A549 (cell line): Measurements from ENCODE around the gene KIF5A. TPM values are rescaled to one million over a fixed set of nuclear protein-coding genes. Genes with fewer than 3 reads are reported as not detected.

Experiments
- ATAC-seq, 2 experiments: fragments of 200-7000 bp in 1 of 2; fragments of >200 bp in 1 of 2; cut with Nextera tagmentation in 1 of 2; cut with Tn5 transposase in 1 of 2; 3 replicates each; pipeline versions ENCODE4 v1.8.0 to v1.9.1; 2018 to 2020; ENCODE audit warnings: mild to moderate bottlenecking in 1 of 2, moderate library complexity in 1 of 2
- CTCF ChIA-PET: fragments of 300-600 bp; sonication (Branson Sonifier 250); formaldehyde crosslinking; extraction: SDS; loops from one replicate; lab custom pipeline; 2021; ENCODE audit warnings: antibody characterized with exemption, inconsistent platforms; lab: Yijun Ruan, JAX
- POLR2A ChIA-PET: fragments of 350-600 bp; formaldehyde crosslinking; extraction: SDS; loops from one replicate; lab custom pipeline; 2021; ENCODE audit warnings: antibody characterized with exemption, inconsistent platforms; lab: Yijun Ruan, JAX
- DNase-seq, 2 experiments: peaks; one replicate each; pipeline versions ENCODE4 v3.0.0 to v3.0.0-alpha.2; 2011 to 2016; ENCODE audit warnings: low read depth in 1 of 2, low spot score in 1 of 2
- FAIRE-seq: peaks from 2 replicates; lab custom pipeline; 2011; peaks lifted over from hg19 to GRCh38; lab: Jason Lieb, UNC
- H3K27ac ChIP-seq, 2 experiments: fragments of >200 bp; sonication (Bioruptor Twin); formaldehyde crosslinking; 3 replicates each; pipeline ENCODE4 v1.5.1; 2016 to 2017
- H3K4me1 ChIP-seq: fragments of >200 bp; sonication (Bioruptor Twin); formaldehyde crosslinking; 3 replicates; pipeline ENCODE4 v1.6.1; 2016
- H3K4me2 ChIP-seq: fragments of >200 bp; sonication (Bioruptor Twin); formaldehyde crosslinking; 3 replicates; pipeline ENCODE4 v1.6.1; 2016
- H3K4me3 ChIP-seq: fragments of >200 bp; sonication (Bioruptor Twin); formaldehyde crosslinking; 3 replicates; pipeline ENCODE4 v1.5.1; 2016
- H3K9me3 ChIP-seq: fragments of >200 bp; sonication (Bioruptor Twin); formaldehyde crosslinking; 3 replicates; pipeline ENCODE4 v1.6.1; 2016
- CHD2 ChIP-seq: fragments of 150-350 bp; IDR thresholded peaks from 2 replicates; pipeline ENCODE4 v1.6.1; 2014; ENCODE audit warnings: low read length; ENCODE audit not compliant: partially characterized antibody
- CHD4 ChIP-seq: fragments of 200-600 bp; sonication (generic); IDR thresholded peaks from 2 replicates; pipeline ENCODE4 v1.6.1; 2016; ENCODE audit warnings: antibody characterized with exemption, mild to moderate bottlenecking, borderline replicate concordance
- EHF ChIP-seq: fragments of 250-450 bp; sonication (Bioruptor Pico); IDR thresholded peaks from 2 replicates; pipeline ENCODE4 v1.5.0; 2020; ENCODE audit warnings: mild to moderate bottlenecking
- EHMT2 ChIP-seq: fragments of 200-600 bp; sonication (generic); IDR thresholded peaks from 2 replicates; pipeline ENCODE4 v1.6.1; 2016; ENCODE audit warnings: antibody characterized with exemption, low read depth, mild to moderate bottlenecking, moderate library complexity
- FOXS1 ChIP-seq: fragments of 250-450 bp; sonication (Bioruptor Pico); IDR thresholded peaks from 2 replicates; pipeline ENCODE4 v1.5.0; 2020; ENCODE audit warnings: mild to moderate bottlenecking, moderate library complexity
- GATA3 ChIP-seq: IDR thresholded peaks from 2 replicates; pipeline ENCODE4 v1.6.1; 2012; ENCODE audit warnings: borderline replicate concordance
- MAFK ChIP-seq: fragments of 450-650 bp; IDR thresholded peaks from 2 replicates; pipeline ENCODE4 v1.6.1; 2014; ENCODE audit not compliant: partially characterized antibody
- NPAS2 ChIP-seq: fragments of 250-450 bp; sonication (Bioruptor Pico); IDR thresholded peaks from 2 replicates; pipeline ENCODE4 v1.8.0; 2022; ENCODE audit warnings: mild to moderate bottlenecking, moderate library complexity, borderline replicate concordance
- NR3C1 ChIP-seq: fragments of >200 bp; sonication (Bioruptor Twin); formaldehyde crosslinking; IDR thresholded peaks from 3 replicates; pipeline ENCODE4 v1.6.1; 2017
- PHF8 ChIP-seq: fragments of 200-600 bp; sonication (generic); IDR thresholded peaks from 2 replicates; pipeline ENCODE4 v1.6.1; 2016; ENCODE audit warnings: low read depth, mild to moderate bottlenecking, antibody characterized with exemption, moderate library complexity, borderline replicate concordance
- POLR2AphosphoS2 ChIP-seq: conservative IDR thresholded peaks from 2 replicates; pipeline ENCODE4 v1.6.1; 2012; ENCODE audit warnings: low read length, improper control_type of control experiment, inconsistent platforms
- RNF2 ChIP-seq: fragments of 200-600 bp; sonication (generic); IDR thresholded peaks from 2 replicates; pipeline ENCODE4 v1.6.1; 2016; ENCODE audit warnings: low read depth, mild to moderate bottlenecking, antibody characterized with exemption, moderate library complexity, borderline replicate concordance
- SMC3 ChIP-seq: fragments of >200 bp; sonication (Bioruptor Twin); formaldehyde crosslinking; IDR thresholded peaks from 3 replicates; pipeline ENCODE4 v1.6.1; 2018; ENCODE audit warnings: inconsistent platforms
- SREBF2 ChIP-seq: fragments of 450-650 bp; IDR thresholded peaks from 2 replicates; pipeline ENCODE4 v1.6.1; 2014; ENCODE audit warnings: mild to moderate bottlenecking, moderate library complexity
- TFCP2L1 ChIP-seq: fragments of 250-450 bp; sonication (Bioruptor Pico); IDR thresholded peaks from 2 replicates; pipeline ENCODE4 v1.5.0; 2021; ENCODE audit warnings: mild to moderate bottlenecking
- ZFP36 ChIP-seq: fragments of 450-650 bp; IDR thresholded peaks from 2 replicates; pipeline ENCODE4 v1.6.1; 2014; ENCODE audit warnings: borderline replicate concordance; ENCODE audit not compliant: partially characterized antibody
- WGBS: methylation state at CpG from one replicate; pipeline ENCODE4 v1.1.6; 2017; ENCODE audit errors: missing lambda C conversion rate; 5-methylcytosine and 5-hydroxymethylcytosine counted together
- polyA plus RNA-seq, 4 experiments: library from polyadenylated mRNA; depleted of rRNA in 3 of 4; stranded (reverse); fragments of >200 nt; fragmentation: RNase III in 1 of 4; extraction: RNeasy Plus Mini Kit Qiagen cat#74134 plus additional on column Dnase treatment in 1 of 4; gene quantifications; 2 replicates in 3 of 4; 3 replicates in 1 of 4; pipeline ENCODE4 v1.2.3, GENCODE V29; 2011 to 2017
- TF ChIP-seq, protein P1 (sequence below): fragments of >200 bp; sonication (Bioruptor Twin); formaldehyde crosslinking; IDR thresholded peaks from 3 replicates; pipeline ENCODE4 v1.5.1; 2016
- TF ChIP-seq, protein P2 (sequence below): fragments of 150-350 bp; IDR thresholded peaks from 2 replicates; pipeline ENCODE4 v1.6.1; 2014; ENCODE audit warnings: low read depth, mild to moderate bottlenecking, low read length
- TF ChIP-seq, protein P3 (sequence below): fragments of 450-650 bp; IDR thresholded peaks from 2 replicates; pipeline ENCODE4 v1.6.1; 2014; ENCODE audit warnings: antibody characterized with exemption
- TF ChIP-seq, protein P4 (sequence below): fragments of 250-450 bp; sonication (Bioruptor Pico); IDR thresholded peaks from 2 replicates; pipeline ENCODE4 v1.5.0; 2020; ENCODE audit warnings: low read depth, mild to moderate bottlenecking, moderate library complexity
- TF ChIP-seq, protein P5 (sequence below): fragments of 200-600 bp; sonication (generic); IDR thresholded peaks from 2 replicates; pipeline ENCODE4 v1.6.1; 2016; ENCODE audit warnings: antibody characterized with exemption, mild to moderate bottlenecking, moderate library complexity

KIF5A gene
- polyA plus RNA-seq, 2 of the 4 experiments (the other 2 are of a cell fraction): 0.61 to 0.89 TPM

DNA sequence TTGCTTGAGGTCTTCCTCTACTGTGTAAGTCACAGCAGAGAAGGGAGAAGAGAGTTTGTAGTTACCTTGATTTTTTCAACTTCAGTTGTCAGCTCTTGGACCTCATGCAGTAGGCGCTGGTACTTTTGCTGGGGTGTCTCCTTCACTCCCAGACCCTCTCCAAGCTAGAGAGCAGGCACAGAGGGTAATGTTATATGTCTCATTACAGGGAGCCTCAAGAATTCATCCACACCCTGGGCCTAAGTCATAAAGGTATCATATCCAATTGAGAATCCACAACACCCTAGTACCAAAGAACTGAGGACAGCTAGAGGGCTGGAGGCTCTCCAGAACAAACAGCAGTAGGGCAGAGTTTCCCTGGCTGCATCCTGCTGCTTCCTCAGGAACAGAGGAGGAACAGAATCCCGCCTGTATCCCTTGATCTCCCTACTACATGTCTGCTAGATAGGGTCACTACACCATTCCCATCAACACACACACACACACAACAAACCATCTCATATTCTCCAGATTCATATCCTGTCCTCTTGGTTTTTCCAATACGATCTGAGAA lies 14.8 kb upstream of the KIF5A start:
- WGBS: 90% methylated on average over 3 of the region's 3 CpGs
- no peak for FAIRE-seq
- Histone ChIP-seq H3K9me3 (no peaks in the 10 kb centered on the region), H3K27ac (no peak overlapping the region), H3K4me2 (no peak overlapping the region), H3K4me1 (no peaks in the 10 kb centered on the region), H3K4me3 (no peak overlapping the region)
- no peak for ATAC-seq
- POLR2A ChIA-PET: no interaction called here
- TF ChIP-seq RNF2: no peak
- no peak for TF ChIP-seq EHMT2
- TF ChIP-seq, protein P1, sequence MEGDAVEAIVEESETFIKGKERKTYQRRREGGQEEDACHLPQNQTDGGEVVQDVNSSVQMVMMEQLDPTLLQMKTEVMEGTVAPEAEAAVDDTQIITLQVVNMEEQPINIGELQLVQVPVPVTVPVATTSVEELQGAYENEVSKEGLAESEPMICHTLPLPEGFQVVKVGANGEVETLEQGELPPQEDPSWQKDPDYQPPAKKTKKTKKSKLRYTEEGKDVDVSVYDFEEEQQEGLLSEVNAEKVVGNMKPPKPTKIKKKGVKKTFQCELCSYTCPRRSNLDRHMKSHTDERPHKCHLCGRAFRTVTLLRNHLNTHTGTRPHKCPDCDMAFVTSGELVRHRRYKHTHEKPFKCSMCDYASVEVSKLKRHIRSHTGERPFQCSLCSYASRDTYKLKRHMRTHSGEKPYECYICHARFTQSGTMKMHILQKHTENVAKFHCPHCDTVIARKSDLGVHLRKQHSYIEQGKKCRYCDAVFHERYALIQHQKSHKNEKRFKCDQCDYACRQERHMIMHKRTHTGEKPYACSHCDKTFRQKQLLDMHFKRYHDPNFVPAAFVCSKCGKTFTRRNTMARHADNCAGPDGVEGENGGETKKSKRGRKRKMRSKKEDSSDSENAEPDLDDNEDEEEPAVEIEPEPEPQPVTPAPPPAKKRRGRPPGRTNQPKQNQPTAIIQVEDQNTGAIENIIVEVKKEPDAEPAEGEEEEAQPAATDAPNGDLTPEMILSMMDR: no peak
- no peak for TF ChIP-seq PHF8
- no peak for TF ChIP-seq EHF (CRISPR knock-in tag)
- TF ChIP-seq NPAS2 (CRISPR knock-in tag): no peak
- TF ChIP-seq, protein P2, sequence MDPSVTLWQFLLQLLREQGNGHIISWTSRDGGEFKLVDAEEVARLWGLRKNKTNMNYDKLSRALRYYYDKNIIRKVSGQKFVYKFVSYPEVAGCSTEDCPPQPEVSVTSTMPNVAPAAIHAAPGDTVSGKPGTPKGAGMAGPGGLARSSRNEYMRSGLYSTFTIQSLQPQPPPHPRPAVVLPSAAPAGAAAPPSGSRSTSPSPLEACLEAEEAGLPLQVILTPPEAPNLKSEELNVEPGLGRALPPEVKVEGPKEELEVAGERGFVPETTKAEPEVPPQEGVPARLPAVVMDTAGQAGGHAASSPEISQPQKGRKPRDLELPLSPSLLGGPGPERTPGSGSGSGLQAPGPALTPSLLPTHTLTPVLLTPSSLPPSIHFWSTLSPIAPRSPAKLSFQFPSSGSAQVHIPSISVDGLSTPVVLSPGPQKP: no peak
- no peak for TF ChIP-seq MAFK
- CTCF ChIA-PET: interaction anchor here (0.5 to 1.9 kb wide), 7 partner anchors 9 to 258 kb away, joined by 3 to 7 read pairs (median 3); no protein-coding TSS in a partner anchor
- DNase-seq: no peak

DNA sequence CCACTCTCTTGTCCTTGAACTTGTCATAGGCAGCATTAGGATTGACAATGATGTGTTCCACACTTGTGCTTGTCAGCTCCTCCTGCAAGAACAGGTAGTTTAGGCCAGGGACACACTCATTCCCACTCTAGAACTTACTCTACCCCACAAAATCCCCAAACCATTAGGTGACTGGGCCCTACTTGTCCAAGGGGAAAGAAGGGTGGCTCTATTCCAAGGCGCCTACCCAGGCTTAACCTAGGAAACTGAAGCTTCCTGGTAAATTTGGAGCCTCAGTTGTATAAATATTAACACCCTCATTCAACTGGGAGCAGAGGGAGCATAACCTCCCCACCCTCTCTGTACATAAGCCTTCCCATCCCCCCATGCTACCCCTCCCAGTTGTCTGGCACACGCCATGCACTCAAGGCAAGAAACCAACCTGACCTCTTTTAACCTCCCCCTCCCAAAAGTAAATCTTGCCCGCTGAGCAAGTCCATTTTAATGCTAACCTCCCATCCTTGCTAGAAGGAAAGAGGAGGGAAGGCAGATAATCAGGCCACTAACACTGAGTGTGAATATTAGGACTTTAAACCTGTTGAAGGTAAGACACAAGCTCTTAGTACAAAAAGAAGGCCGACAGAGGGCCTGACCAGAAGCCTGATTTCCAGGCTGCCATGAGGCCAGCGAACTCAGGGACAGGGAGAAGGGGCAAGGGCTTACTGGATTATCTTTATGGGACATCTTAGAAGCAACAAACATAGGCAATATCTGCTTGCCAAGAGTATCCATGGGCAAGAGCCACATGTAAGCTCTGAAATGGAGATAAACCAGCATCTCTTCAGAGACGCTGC lies 13.9 kb upstream of the KIF5A start:
- TF ChIP-seq ZFP36 (no peak), SREBF2 (no peak), TFCP2L1 (CRISPR knock-in tag) (no peak), FOXS1 (CRISPR knock-in tag) (no peak), CHD4 (no peak), SMC3 (no peak), CHD2 (no peak), NR3C1 (no peak), GATA3 (no peak), POLR2AphosphoS2 (no peak)
- TF ChIP-seq, protein P3, sequence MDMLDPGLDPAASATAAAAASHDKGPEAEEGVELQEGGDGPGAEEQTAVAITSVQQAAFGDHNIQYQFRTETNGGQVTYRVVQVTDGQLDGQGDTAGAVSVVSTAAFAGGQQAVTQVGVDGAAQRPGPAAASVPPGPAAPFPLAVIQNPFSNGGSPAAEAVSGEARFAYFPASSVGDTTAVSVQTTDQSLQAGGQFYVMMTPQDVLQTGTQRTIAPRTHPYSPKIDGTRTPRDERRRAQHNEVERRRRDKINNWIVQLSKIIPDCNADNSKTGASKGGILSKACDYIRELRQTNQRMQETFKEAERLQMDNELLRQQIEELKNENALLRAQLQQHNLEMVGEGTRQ: no peak
- TF ChIP-seq, protein P4, sequence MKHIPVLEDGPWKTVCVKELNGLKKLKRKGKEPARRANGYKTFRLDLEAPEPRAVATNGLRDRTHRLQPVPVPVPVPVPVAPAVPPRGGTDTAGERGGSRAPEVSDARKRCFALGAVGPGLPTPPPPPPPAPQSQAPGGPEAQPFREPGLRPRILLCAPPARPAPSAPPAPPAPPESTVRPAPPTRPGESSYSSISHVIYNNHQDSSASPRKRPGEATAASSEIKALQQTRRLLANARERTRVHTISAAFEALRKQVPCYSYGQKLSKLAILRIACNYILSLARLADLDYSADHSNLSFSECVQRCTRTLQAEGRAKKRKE (CRISPR knock-in tag): no peak
- TF ChIP-seq, protein P5, sequence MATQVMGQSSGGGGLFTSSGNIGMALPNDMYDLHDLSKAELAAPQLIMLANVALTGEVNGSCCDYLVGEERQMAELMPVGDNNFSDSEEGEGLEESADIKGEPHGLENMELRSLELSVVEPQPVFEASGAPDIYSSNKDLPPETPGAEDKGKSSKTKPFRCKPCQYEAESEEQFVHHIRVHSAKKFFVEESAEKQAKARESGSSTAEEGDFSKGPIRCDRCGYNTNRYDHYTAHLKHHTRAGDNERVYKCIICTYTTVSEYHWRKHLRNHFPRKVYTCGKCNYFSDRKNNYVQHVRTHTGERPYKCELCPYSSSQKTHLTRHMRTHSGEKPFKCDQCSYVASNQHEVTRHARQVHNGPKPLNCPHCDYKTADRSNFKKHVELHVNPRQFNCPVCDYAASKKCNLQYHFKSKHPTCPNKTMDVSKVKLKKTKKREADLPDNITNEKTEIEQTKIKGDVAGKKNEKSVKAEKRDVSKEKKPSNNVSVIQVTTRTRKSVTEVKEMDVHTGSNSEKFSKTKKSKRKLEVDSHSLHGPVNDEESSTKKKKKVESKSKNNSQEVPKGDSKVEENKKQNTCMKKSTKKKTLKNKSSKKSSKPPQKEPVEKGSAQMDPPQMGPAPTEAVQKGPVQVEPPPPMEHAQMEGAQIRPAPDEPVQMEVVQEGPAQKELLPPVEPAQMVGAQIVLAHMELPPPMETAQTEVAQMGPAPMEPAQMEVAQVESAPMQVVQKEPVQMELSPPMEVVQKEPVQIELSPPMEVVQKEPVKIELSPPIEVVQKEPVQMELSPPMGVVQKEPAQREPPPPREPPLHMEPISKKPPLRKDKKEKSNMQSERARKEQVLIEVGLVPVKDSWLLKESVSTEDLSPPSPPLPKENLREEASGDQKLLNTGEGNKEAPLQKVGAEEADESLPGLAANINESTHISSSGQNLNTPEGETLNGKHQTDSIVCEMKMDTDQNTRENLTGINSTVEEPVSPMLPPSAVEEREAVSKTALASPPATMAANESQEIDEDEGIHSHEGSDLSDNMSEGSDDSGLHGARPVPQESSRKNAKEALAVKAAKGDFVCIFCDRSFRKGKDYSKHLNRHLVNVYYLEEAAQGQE: no peak
- TF ChIP-seq, protein P2: no peak
- Histone ChIP-seq H3K4me3 (no peak overlapping the region), H3K27ac (no peak overlapping the region), H3K9me3 (no peaks in the 10 kb centered on the region), H3K4me1 (no peaks in the 10 kb centered on the region; the same call in 2 of the 3 replicates), H3K4me2 (no peak overlapping the region)
- CTCF ChIA-PET: interaction anchor here (1.3 to 1.9 kb wide), 3 partner anchors 10 to 12 kb away, joined by 3 to 7 read pairs (median 5); no protein-coding TSS in a partner anchor
- DNase-seq (no peak), ATAC-seq (no peak), FAIRE-seq (no peak)
- POLR2A ChIA-PET: no interaction called here
- 65% methylated on average over 6 of the region's 6 CpGs for WGBS
